A375 (cell line): ENCODE measurements around the gene HTN1. TPM values are rescaled to one million over a fixed set of nuclear protein-coding genes. Genes with fewer than 3 reads are reported as not detected.

Experiments used
- total RNA-seq: library from RNA; depleted of rRNA; stranded (reverse); fragments of >200 nt; shearing (Covaris generic); gene quantifications from 2 replicates; pipeline ENCODE4 v1.2.3, GENCODE V29; 2014; rRNA removed

HTN1 gene
- total RNA-seq, result not detected in 2 replicates

GRCh38 chr4:70050138-70050537 is at the start of gene HTN1:
Gene HTN1 (plus strand): TSS chr4:70050438. CDS start chr4:70053077, 2,639 bp downstream.

GRCh38 chr4:70028159-70028558 is 22.1 kb upstream of the HTN1 start, which contains the start of gene HTN3:
Gene HTN3 (plus strand): TSS chr4:70028459. CDS start chr4:70030741, 2,282 bp downstream.

Other genes with a start within 250 kb of the HTN1 start
- not detected in 2 replicates for gene SULT1E1, start 190.3 kb upstream of the HTN1 start, total RNA-seq
- gene CSN1S1, start 119.4 kb upstream of the HTN1 start, total RNA-seq, result not detected in 2 replicates
- gene CSN2, start 84.7 kb upstream of the HTN1 start, total RNA-seq, result not detected in 2 replicates
- not detected in 2 replicates for gene STATH, start 54.5 kb upstream of the HTN1 start, total RNA-seq
- gene HTN3, start 22.0 kb upstream of the HTN1 start, total RNA-seq, result not detected in 2 replicates
- gene PRR27, start 103.8 kb downstream of the HTN1 start, total RNA-seq, result not detected in 2 replicates
- gene ODAM, start 145.3 kb downstream of the HTN1 start, total RNA-seq, result not detected in 2 replicates
- gene FDCSP, start 175.7 kb downstream of the HTN1 start, total RNA-seq, result not detected in 2 replicates
- not detected in 2 replicates for gene CSN3, start 192.2 kb downstream of the HTN1 start, total RNA-seq